Peyer's patch (tissue), 4 donors: ENCODE results near the gene ANAPC13.

Experiments
- CTCF ChIP-seq, 6 experiments: fragments of 450-650 bp in 4 of 6; fragments of 200-600 bp in 2 of 6; sonication (generic) in 1 of 6; IDR thresholded peaks; one replicate each; pipeline ENCODE4 v1.5.1; 2017 to 2019; ENCODE audit warnings: antibody characterized with exemption in 6 of 6, mild to moderate bottlenecking in 3 of 6, moderate library complexity in 1 of 6
- POLR2A ChIP-seq, 2 donors: fragments of 450-650 bp; IDR thresholded peaks; one replicate each; pipeline ENCODE4 v1.5.1; 2017; ENCODE audit warnings: antibody characterized with exemption in 2 of 2, mild to moderate bottlenecking in 2 of 2, moderate library complexity in 2 of 2

GRCh38 chr3:134476306-134476705 lies 9.5 kb downstream of the ANAPC13 start:
- no peak for TF ChIP-seq POLR2A (IDR thresholded peaks at IDR 0.05)
- TF ChIP-seq CTCF (IDR thresholded peaks at IDR 0.05): no peak
